HCT116 (cell line): Measurements from ENCODE around the gene PRCD. TPM values are rescaled to one million over a fixed set of nuclear protein-coding genes. Genes with fewer than 3 reads are reported as not detected.

ENCODE experiments used
- ATAC-seq: fragments of 200-7000 bp; cut with Tn5 transposase; 2 replicates; pipeline ENCODE4 v1.9.1; 2020; ENCODE audit warnings: mild to moderate bottlenecking, moderate library complexity
- BruUV-seq: library from RNA; stranded (reverse); fragments of 400-500 nt; replicated peaks from 2 replicates; lab custom pipeline; 2021; lab: Mats Ljungman, UMichigan
- CTCF ChIA-PET: fragments of 300-600 bp; sonication (Branson Sonifier 250); formaldehyde crosslinking; loops from one replicate; lab custom pipeline; 2021; ENCODE audit warnings: antibody characterized with exemption; lab: Charles Lee
- POLR2A ChIA-PET: fragments of 300-600, 350-600 bp; sonication (Branson Sonifier 250); formaldehyde crosslinking; loops from one replicate; lab custom pipeline; 2021; ENCODE audit warnings: antibody characterized with exemption; lab: Charles Lee
- RAD21 ChIA-PET, 2 experiments: fragments of 300-600 bp; sonication (Branson Sonifier 250); formaldehyde crosslinking; loops; one replicate each; lab custom pipeline; 2023; ENCODE audit warnings: low total read pairs in 2 of 2; ENCODE audit not compliant: uncharacterized antibody in 2 of 2, unreplicated experiment in 2 of 2, low non-redundant PET in 1 of 2; lab: Charles Lee
- DNase-seq: peaks from one replicate; pipeline ENCODE4 v3.0.0-alpha.2; 2010; ENCODE audit warnings: low read depth, low spot score
- H2AFZ ChIP-seq: fragments of 200-600 bp; shearing (Covaris generic), sonication (generic); 2 replicates; pipeline ENCODE4 v1.6.1; 2017; ENCODE audit warnings: low read depth, mixed run types, mixed read lengths, antibody characterized with exemption, low read length; ENCODE audit not compliant: poor library complexity, severe bottlenecking
- H3K27ac ChIP-seq: 2 replicates; pipeline ENCODE4 v1.5.1; 2012; ENCODE audit warnings: low read depth, low read length
- H3K27me3 ChIP-seq: fragments of 200-600 bp; sonication (generic); 2 replicates; pipeline ENCODE4 v1.6.1; 2016; ENCODE audit warnings: mixed run types, low read length, mixed read lengths; ENCODE audit not compliant: insufficient read depth
- H3K36me3 ChIP-seq, 2 experiments: fragments of 200-500 bp in 1 of 2; fragments of 200-600 bp in 1 of 2; sonication (Bioruptor generic) in 1 of 2; sonication (generic) in 1 of 2; 2 replicates each; pipeline versions ENCODE4 v1.5.1 to v1.6.1; 2014 to 2016; ENCODE audit warnings: low read length in 2 of 2, inconsistent platforms in 1 of 2, mixed read lengths in 1 of 2, mixed run types in 1 of 2; ENCODE audit not compliant: insufficient read depth in 2 of 2, control insufficient read depth in 1 of 2
- H3K4me1 ChIP-seq, 2 experiments: fragments of 200-600 bp in 1 of 2; sonication (generic) in 1 of 2; 2 replicates each; pipeline versions ENCODE4 v1.5.1 to v1.6.1; 2012 to 2017; ENCODE audit warnings: low read length in 2 of 2, inconsistent platforms in 1 of 2, mild to moderate bottlenecking in 1 of 2, mixed read lengths in 1 of 2, mixed run types in 1 of 2, moderate library complexity in 1 of 2; ENCODE audit not compliant: insufficient read depth in 2 of 2, control insufficient read depth in 1 of 2
- H3K4me2 ChIP-seq: fragments of 200-600 bp; sonication (generic); 2 replicates; pipeline ENCODE4 v1.6.1; 2017; ENCODE audit warnings: mixed run types, low read length, mixed read lengths
- H3K4me3 ChIP-seq, 2 experiments: fragments of 200-600 bp in 1 of 2; sonication (generic) in 1 of 2; replicated peaks in 1 of 2; 2 replicates each; pipeline ENCODE4 v1.5.1; 2011 to 2016; ENCODE audit warnings: low read length in 2 of 2, control low read depth in 1 of 2, low read depth in 1 of 2, mild to moderate bottlenecking in 1 of 2, mixed read lengths in 1 of 2, mixed run types in 1 of 2
- H3K79me2 ChIP-seq: fragments of 200-600 bp; sonication (generic); 2 replicates; pipeline ENCODE4 v1.6.1; 2017; ENCODE audit warnings: mild to moderate bottlenecking, mixed run types, low read length, moderate library complexity, mixed read lengths; ENCODE audit not compliant: insufficient read depth
- H3K9ac ChIP-seq: fragments of 200-600 bp; sonication (generic); 2 replicates; pipeline ENCODE4 v1.6.1; 2016; ENCODE audit warnings: low read length, mixed read lengths
- H3K9me2 ChIP-seq: fragments of 200-600 bp; sonication (generic), shearing (Covaris generic); 2 replicates; pipeline ENCODE4 v1.6.1; 2017; ENCODE audit warnings: mixed run types, mild to moderate bottlenecking, moderate library complexity; ENCODE audit not compliant: insufficient read depth
- H3K9me3 ChIP-seq, 2 experiments: fragments of 200-500 bp in 1 of 2; fragments of 200-600 bp in 1 of 2; sonication (Bioruptor generic) in 1 of 2; sonication (generic) in 1 of 2; 2 replicates each; pipeline ENCODE4 v1.6.1; 2014 to 2017; ENCODE audit warnings: low read length in 2 of 2, mixed read lengths in 2 of 2, inconsistent platforms in 1 of 2, low read depth in 1 of 2, mild to moderate bottlenecking in 1 of 2, mixed run types in 1 of 2, moderate library complexity in 1 of 2; ENCODE audit not compliant: control insufficient read depth in 1 of 2, insufficient read depth in 1 of 2
- H4K20me1 ChIP-seq: fragments of 200-600 bp; sonication (generic), shearing (Covaris generic); 2 replicates; pipeline ENCODE4 v1.6.1; 2017; ENCODE audit warnings: mixed run types, mild to moderate bottlenecking, moderate library complexity; ENCODE audit not compliant: insufficient read depth
- CBX3 ChIP-seq: IDR thresholded peaks from 2 replicates; pipeline ENCODE4 v1.6.1; 2012; ENCODE audit warnings: low read depth
- EGR1 ChIP-seq: IDR thresholded peaks from 2 replicates; pipeline ENCODE4 v1.6.1; 2012; ENCODE audit warnings: low read depth
- ELF1 ChIP-seq: IDR thresholded peaks from 2 replicates; pipeline ENCODE4 v1.6.1; 2012; ENCODE audit warnings: low read depth, borderline replicate concordance
- EZH2 ChIP-seq: fragments of 200-600 bp; sonication (generic); IDR thresholded peaks from 2 replicates; pipeline ENCODE4 v1.6.1; 2017; ENCODE audit warnings: antibody characterized with exemption, mixed run types
- EZH2phosphoT487 ChIP-seq: fragments of 200-600 bp; IDR thresholded peaks from 2 replicates; pipeline ENCODE4 v1.6.1; 2018; ENCODE audit warnings: antibody characterized with exemption, borderline replicate concordance
- FOSL1 ChIP-seq: IDR thresholded peaks from 2 replicates; pipeline ENCODE4 v1.6.1; 2012; ENCODE audit warnings: low read depth
- POLR2A ChIP-seq: IDR thresholded peaks from 2 replicates; pipeline ENCODE4 v1.7.0; 2011; ENCODE audit warnings: borderline replicate concordance; ENCODE audit not compliant: insufficient read depth, insufficient read length; ENCODE audit errors: extremely low read depth
- POLR2AphosphoS5 ChIP-seq: IDR thresholded peaks from 2 replicates; pipeline ENCODE4 v1.6.1; 2011; ENCODE audit warnings: mild to moderate bottlenecking, low read depth, low read length, moderate library complexity
- RAD21 ChIP-seq: IDR thresholded peaks from 2 replicates; pipeline ENCODE4 v1.6.1; 2012; ENCODE audit warnings: low read depth, mild to moderate bottlenecking
- SIN3A ChIP-seq: IDR thresholded peaks from 2 replicates; pipeline ENCODE4 v1.6.1; 2012; ENCODE audit warnings: low read depth
- SP1 ChIP-seq: IDR thresholded peaks from 2 replicates; pipeline ENCODE4 v1.6.1; 2012; ENCODE audit warnings: low read depth
- SRF ChIP-seq: IDR thresholded peaks from 2 replicates; pipeline ENCODE4 v1.6.1; 2012; ENCODE audit warnings: low read depth
- TCF7L2 ChIP-seq: IDR thresholded peaks from 2 replicates; pipeline ENCODE4 v1.7.0; 2011; ENCODE audit warnings: borderline replicate concordance, inconsistent platforms; ENCODE audit not compliant: insufficient read depth, insufficient read length; ENCODE audit errors: extremely low read depth
- ZFX ChIP-seq: fragments of 450-650 bp; IDR thresholded peaks from 2 replicates; pipeline ENCODE4 v1.6.1; 2017
- ZNF274 ChIP-seq: fragments of 200-500 bp; sonication (Bioruptor generic); IDR thresholded peaks from 2 replicates; pipeline ENCODE4 v1.6.1; 2014; ENCODE audit warnings: mild to moderate bottlenecking, low read depth, low read length, inconsistent platforms
- intact Hi-C: fragments of 100-400 bp; cut with micrococcal nuclease; formaldehyde crosslinking; loops from 2 replicates; pipeline ENCODE4 v1.10.0; 2022
- total RNA-seq: library from RNA; stranded (reverse); gene quantifications from one replicate; pipeline ENCODE4 v1.2.1, GENCODE V29; 2021; ENCODE audit not compliant: unreplicated experiment
- TF ChIP-seq, protein P1 (sequence below): IDR thresholded peaks from 2 replicates; pipeline ENCODE4 v1.6.1; 2012; ENCODE audit warnings: low read depth
- TF ChIP-seq, protein P2 (sequence below), 3 experiments: fragments of 200-600 bp in 1 of 3; sonication (generic) in 1 of 3; IDR thresholded peaks in 2 of 3; conservative IDR thresholded peaks in 1 of 3; 2 replicates each; pipeline ENCODE4 v1.5.1; 2012 to 2017; ENCODE audit warnings: low read depth in 2 of 3, low read length in 2 of 3, antibody characterized with exemption in 1 of 3, borderline replicate concordance in 1 of 3, control low read depth in 1 of 3, mild to moderate bottlenecking in 1 of 3, mixed read lengths in 1 of 3, mixed run types in 1 of 3, moderate library complexity in 1 of 3; ENCODE audit not compliant: insufficient read depth in 1 of 3
- TF ChIP-seq, protein P3 (sequence below): IDR thresholded peaks from 2 replicates; pipeline ENCODE4 v1.6.1; 2012
- TF ChIP-seq, protein P4 (sequence below): IDR thresholded peaks from 2 replicates; pipeline ENCODE4 v1.6.1; 2011; ENCODE audit warnings: mild to moderate bottlenecking, low read length, moderate library complexity; ENCODE audit not compliant: insufficient replicate concordance; ENCODE audit errors: extremely low read depth
- TF ChIP-seq, protein P5 (sequence below): IDR thresholded peaks from 2 replicates; pipeline ENCODE4 v1.6.1; 2012

Gene PRCD
- total RNA-seq, 1 experiment from 2014 or later: not detected

DNA sequence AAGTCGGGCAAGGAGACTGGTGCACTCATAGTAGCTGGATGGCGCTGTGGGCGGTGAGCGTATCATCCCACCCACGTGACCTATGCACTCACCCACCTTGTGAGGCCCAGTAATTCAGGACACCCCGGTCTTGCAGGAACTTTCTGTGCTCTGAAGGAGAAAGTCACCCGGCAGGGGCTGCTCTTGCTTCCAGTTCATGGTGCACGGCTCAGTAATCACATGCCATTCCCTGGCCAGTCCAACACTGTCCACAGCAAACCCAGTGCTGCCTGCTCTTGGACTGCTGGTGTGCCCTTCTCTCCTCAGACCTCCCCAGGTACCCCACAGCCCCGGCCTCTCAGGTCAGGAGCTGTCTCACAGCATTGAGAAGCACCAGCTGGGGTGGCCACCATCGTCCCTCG, 22.2 kb upstream of the PRCD start:
- no peak for DNase-seq
- Histone ChIP-seq H3K27me3 (no peaks in the 10 kb centered on the region), H3K9ac (no peak overlapping the region)
- TF ChIP-seq RAD21 (no peak), SP1 (no peak), POLR2A (no peak), EZH2phosphoT487 (no peak), CBX3 (no peak), ZFX (no peak), SRF (no peak), EGR1 (no peak), EZH2 (no peak), FOSL1 (no peak), ELF1 (no peak), ZNF274 (no peak), POLR2AphosphoS5 (no peak), TCF7L2 (no peak), SIN3A (no peak)
- TF ChIP-seq, protein P1, sequence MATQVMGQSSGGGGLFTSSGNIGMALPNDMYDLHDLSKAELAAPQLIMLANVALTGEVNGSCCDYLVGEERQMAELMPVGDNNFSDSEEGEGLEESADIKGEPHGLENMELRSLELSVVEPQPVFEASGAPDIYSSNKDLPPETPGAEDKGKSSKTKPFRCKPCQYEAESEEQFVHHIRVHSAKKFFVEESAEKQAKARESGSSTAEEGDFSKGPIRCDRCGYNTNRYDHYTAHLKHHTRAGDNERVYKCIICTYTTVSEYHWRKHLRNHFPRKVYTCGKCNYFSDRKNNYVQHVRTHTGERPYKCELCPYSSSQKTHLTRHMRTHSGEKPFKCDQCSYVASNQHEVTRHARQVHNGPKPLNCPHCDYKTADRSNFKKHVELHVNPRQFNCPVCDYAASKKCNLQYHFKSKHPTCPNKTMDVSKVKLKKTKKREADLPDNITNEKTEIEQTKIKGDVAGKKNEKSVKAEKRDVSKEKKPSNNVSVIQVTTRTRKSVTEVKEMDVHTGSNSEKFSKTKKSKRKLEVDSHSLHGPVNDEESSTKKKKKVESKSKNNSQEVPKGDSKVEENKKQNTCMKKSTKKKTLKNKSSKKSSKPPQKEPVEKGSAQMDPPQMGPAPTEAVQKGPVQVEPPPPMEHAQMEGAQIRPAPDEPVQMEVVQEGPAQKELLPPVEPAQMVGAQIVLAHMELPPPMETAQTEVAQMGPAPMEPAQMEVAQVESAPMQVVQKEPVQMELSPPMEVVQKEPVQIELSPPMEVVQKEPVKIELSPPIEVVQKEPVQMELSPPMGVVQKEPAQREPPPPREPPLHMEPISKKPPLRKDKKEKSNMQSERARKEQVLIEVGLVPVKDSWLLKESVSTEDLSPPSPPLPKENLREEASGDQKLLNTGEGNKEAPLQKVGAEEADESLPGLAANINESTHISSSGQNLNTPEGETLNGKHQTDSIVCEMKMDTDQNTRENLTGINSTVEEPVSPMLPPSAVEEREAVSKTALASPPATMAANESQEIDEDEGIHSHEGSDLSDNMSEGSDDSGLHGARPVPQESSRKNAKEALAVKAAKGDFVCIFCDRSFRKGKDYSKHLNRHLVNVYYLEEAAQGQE: no peak
- TF ChIP-seq, protein P2, sequence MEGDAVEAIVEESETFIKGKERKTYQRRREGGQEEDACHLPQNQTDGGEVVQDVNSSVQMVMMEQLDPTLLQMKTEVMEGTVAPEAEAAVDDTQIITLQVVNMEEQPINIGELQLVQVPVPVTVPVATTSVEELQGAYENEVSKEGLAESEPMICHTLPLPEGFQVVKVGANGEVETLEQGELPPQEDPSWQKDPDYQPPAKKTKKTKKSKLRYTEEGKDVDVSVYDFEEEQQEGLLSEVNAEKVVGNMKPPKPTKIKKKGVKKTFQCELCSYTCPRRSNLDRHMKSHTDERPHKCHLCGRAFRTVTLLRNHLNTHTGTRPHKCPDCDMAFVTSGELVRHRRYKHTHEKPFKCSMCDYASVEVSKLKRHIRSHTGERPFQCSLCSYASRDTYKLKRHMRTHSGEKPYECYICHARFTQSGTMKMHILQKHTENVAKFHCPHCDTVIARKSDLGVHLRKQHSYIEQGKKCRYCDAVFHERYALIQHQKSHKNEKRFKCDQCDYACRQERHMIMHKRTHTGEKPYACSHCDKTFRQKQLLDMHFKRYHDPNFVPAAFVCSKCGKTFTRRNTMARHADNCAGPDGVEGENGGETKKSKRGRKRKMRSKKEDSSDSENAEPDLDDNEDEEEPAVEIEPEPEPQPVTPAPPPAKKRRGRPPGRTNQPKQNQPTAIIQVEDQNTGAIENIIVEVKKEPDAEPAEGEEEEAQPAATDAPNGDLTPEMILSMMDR (IDR thresholded peaks at IDR 0.05 in 2 of 3, conservative IDR thresholded peaks at IDR 0.05 in 1 of 3; ENCODE audit: borderline replicate concordance in 1 of 3, insufficient read depth in 1 of 3, low read depth in 2 of 3, low read length in 2 of 3): no peak
- TF ChIP-seq, protein P3, sequence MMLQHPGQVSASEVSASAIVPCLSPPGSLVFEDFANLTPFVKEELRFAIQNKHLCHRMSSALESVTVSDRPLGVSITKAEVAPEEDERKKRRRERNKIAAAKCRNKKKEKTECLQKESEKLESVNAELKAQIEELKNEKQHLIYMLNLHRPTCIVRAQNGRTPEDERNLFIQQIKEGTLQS: no peak
- TF ChIP-seq, protein P4, sequence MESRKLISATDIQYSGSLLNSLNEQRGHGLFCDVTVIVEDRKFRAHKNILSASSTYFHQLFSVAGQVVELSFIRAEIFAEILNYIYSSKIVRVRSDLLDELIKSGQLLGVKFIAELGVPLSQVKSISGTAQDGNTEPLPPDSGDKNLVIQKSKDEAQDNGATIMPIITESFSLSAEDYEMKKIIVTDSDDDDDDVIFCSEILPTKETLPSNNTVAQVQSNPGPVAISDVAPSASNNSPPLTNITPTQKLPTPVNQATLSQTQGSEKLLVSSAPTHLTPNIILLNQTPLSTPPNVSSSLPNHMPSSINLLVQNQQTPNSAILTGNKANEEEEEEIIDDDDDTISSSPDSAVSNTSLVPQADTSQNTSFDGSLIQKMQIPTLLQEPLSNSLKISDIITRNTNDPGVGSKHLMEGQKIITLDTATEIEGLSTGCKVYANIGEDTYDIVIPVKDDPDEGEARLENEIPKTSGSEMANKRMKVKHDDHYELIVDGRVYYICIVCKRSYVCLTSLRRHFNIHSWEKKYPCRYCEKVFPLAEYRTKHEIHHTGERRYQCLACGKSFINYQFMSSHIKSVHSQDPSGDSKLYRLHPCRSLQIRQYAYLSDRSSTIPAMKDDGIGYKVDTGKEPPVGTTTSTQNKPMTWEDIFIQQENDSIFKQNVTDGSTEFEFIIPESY: no peak
- TF ChIP-seq, protein P5, sequence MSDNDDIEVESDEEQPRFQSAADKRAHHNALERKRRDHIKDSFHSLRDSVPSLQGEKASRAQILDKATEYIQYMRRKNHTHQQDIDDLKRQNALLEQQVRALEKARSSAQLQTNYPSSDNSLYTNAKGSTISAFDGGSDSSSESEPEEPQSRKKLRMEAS: no peak
- TF ChIP-seq, all 23 proteins: peak for 0
- Histone ChIP-seq H3K27ac (no peak overlapping the region; the same call in 1 of the 2 replicates), H3K4me1 (peaks cover 0 to under 1% of the 10 kb centered on the region in 2 experiments; a peak in 1 of 4 replicates), H3K4me2 (no peak overlapping the region), H3K79me2 (no peaks in the 10 kb centered on the region), H3K36me3 (no peaks in the 10 kb centered on the region), H3K9me2 (no peaks in the 10 kb centered on the region), H2AFZ (no peak overlapping the region), H3K4me3 (no peak overlapping the region), H3K9me3 (no peaks in the 10 kb centered on the region), H4K20me1 (no peaks in the 10 kb centered on the region)
- ChIA-PET RAD21 (no interaction called here), CTCF (no interaction called here), POLR2A (no interaction called here)
- intact Hi-C loops: no loop called here
- no TSS peak for BruUV-seq
- no peak for ATAC-seq
